ENCODE measurements around the gene MICAL2. TPM values are rescaled to one million over a fixed set of nuclear protein-coding genes. Genes with fewer than 3 reads are reported as not detected.

MICAL2 gene
- total RNA-seq, 1 donor from 2014 or later = 21.7 TPM

- Mint-ChIP-seq H3K27ac (ENCODE audit: unreplicated experiment) (no peak overlapping the region), H3K4me3 (ENCODE audit: unreplicated experiment) (no peak overlapping the region), H3K4me1 (ENCODE audit: unreplicated experiment) (no peaks in the 10 kb centered on the region), H3K9me3 (ENCODE audit: unreplicated experiment) (no peaks in the 10 kb centered on the region), H3K27me3 (ENCODE audit: unreplicated experiment) (peaks cover 4% of the 10 kb centered on the region), H3K36me3 (ENCODE audit: low read depth, unreplicated experiment) (no peaks in the 10 kb centered on the region)
- no peak for DNase-seq (ENCODE audit: low spot score)
- no peak for TF ChIP-seq CTCF (IDR thresholded peaks at IDR 0.05; ENCODE audit: unreplicated experiment)
Observed at GRCh38 chr11:12167061-12168000, 56.9 kb downstream of the MICAL2 start.

- Mint-ChIP-seq H3K4me1 (ENCODE audit: unreplicated experiment) (no peaks in the 10 kb centered on the region), H3K4me3 (ENCODE audit: unreplicated experiment) (no peak overlapping the region), H3K36me3 (ENCODE audit: low read depth, unreplicated experiment) (no peaks in the 10 kb centered on the region), H3K27me3 (ENCODE audit: unreplicated experiment) (peaks cover 4% of the 10 kb centered on the region), H3K9me3 (ENCODE audit: unreplicated experiment) (no peaks in the 10 kb centered on the region), H3K27ac (ENCODE audit: unreplicated experiment) (no peak overlapping the region)
- DNase-seq (ENCODE audit: low spot score) = no peak
- no peak for TF ChIP-seq CTCF (IDR thresholded peaks at IDR 0.05; ENCODE audit: unreplicated experiment)
Observed at GRCh38 chr11:12168114-12168513, 57.7 kb downstream of the MICAL2 start.

GRCh38 chr11:12169822-12170221 lies 59.4 kb downstream of the MICAL2 start:
- Mint-ChIP-seq H3K27me3 (ENCODE audit: unreplicated experiment) (peaks cover 4% of the 10 kb centered on the region), H3K36me3 (ENCODE audit: low read depth, unreplicated experiment) (no peaks in the 10 kb centered on the region), H3K4me1 (ENCODE audit: unreplicated experiment) (no peaks in the 10 kb centered on the region), H3K27ac (ENCODE audit: unreplicated experiment) (no peak overlapping the region), H3K4me3 (ENCODE audit: unreplicated experiment) (no peak overlapping the region), H3K9me3 (ENCODE audit: unreplicated experiment) (no peaks in the 10 kb centered on the region)
- no peak for DNase-seq (ENCODE audit: low spot score)
- TF ChIP-seq CTCF (IDR thresholded peaks at IDR 0.05; ENCODE audit: unreplicated experiment) = no peak

- H3K4me3 Mint-ChIP-seq (ENCODE audit: unreplicated experiment) = no peak overlapping the region
- no peak for TF ChIP-seq CTCF (IDR thresholded peaks at IDR 0.05; ENCODE audit: unreplicated experiment)
- H3K4me1 Mint-ChIP-seq (ENCODE audit: unreplicated experiment) = peaks cover 2% of the 10 kb centered on the region
- no peak for DNase-seq (ENCODE audit: low spot score)
- H3K9me3 Mint-ChIP-seq (ENCODE audit: unreplicated experiment) = no peaks in the 10 kb centered on the region
- H3K36me3 Mint-ChIP-seq (ENCODE audit: low read depth, unreplicated experiment) = no peaks in the 10 kb centered on the region
- H3K27me3 Mint-ChIP-seq (ENCODE audit: unreplicated experiment) = peaks cover 4% of the 10 kb centered on the region
- no peak overlapping the region for H3K27ac Mint-ChIP-seq (ENCODE audit: unreplicated experiment)
Observed at GRCh38 chr11:12170501-12170900, 60.1 kb downstream of the MICAL2 start.

GRCh38 chr11:12170984-12171383 lies 60.6 kb downstream of the MICAL2 start:
- no peak for DNase-seq (ENCODE audit: low spot score)
- H3K9me3 Mint-ChIP-seq (ENCODE audit: unreplicated experiment) = no peaks in the 10 kb centered on the region
- no peak for TF ChIP-seq CTCF (IDR thresholded peaks at IDR 0.05; ENCODE audit: unreplicated experiment)

More at GRCh38 chr11:12170984-12171383, 60.6 kb downstream of the MICAL2 start:
- Mint-ChIP-seq H3K27ac (ENCODE audit: unreplicated experiment) (no peak overlapping the region), H3K4me3 (ENCODE audit: unreplicated experiment) (no peak overlapping the region), H3K27me3 (ENCODE audit: unreplicated experiment) (peaks cover 4% of the 10 kb centered on the region), H3K4me1 (ENCODE audit: unreplicated experiment) (peaks cover 4% of the 10 kb centered on the region), H3K36me3 (ENCODE audit: low read depth, unreplicated experiment) (no peaks in the 10 kb centered on the region)
